ENCODE results near the gene HIBCH. TPM values are rescaled to one million over a fixed set of nuclear protein-coding genes. Genes with fewer than 3 reads are reported as not detected.

Gene HIBCH
- polyA plus RNA-seq, 1 of the 3 experiments (the other 2 are of a cell fraction): 8.4 TPM

GRCh38 chr2:190325588-190325987 is 6.0 kb upstream of the HIBCH start:
- no peak overlapping the region for H3K4me3 ChIP-seq (ENCODE audit: low read depth in 2 of 2, low read length in 1 of 2)
- no peaks in the 10 kb centered on the region for H4K20me1 ChIP-seq (ENCODE audit: insufficient read depth)
- ChIA-PET POLR2A (no interaction called here), CTCF (no interaction called here)
- no peaks in the 10 kb centered on the region for H3K79me2 ChIP-seq (ENCODE audit: insufficient read depth)
- no peaks in the 10 kb centered on the region for H3K9me2 ChIP-seq
- no peak overlapping the region for H3K9ac ChIP-seq
- no peak for TF ChIP-seq FOSL2 (IDR thresholded peaks at IDR 0.05; ENCODE audit: borderline replicate concordance, low read depth)
- TF ChIP-seq ELF1 (IDR thresholded peaks at IDR 0.05): no peak
- TF ChIP-seq RXRA (IDR thresholded peaks at IDR 0.05; ENCODE audit: borderline replicate concordance, low read depth): no peak
- no peak for TF ChIP-seq EP300 (IDR thresholded peaks at IDR 0.05; ENCODE audit: borderline replicate concordance in 1 of 2, low read depth in 1 of 2, low read length in 1 of 2)
- no peak for TF ChIP-seq FOXJ3 (CRISPR knock-in tag; IDR thresholded peaks at IDR 0.05)
- no peak for TF ChIP-seq JUND (IDR thresholded peaks at IDR 0.05)
- TF ChIP-seq GABPA (IDR thresholded peaks at IDR 0.05; ENCODE audit: low read depth): no peak
- TF ChIP-seq, protein P1, sequence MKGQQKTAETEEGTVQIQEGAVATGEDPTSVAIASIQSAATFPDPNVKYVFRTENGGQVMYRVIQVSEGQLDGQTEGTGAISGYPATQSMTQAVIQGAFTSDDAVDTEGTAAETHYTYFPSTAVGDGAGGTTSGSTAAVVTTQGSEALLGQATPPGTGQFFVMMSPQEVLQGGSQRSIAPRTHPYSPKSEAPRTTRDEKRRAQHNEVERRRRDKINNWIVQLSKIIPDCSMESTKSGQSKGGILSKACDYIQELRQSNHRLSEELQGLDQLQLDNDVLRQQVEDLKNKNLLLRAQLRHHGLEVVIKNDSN (IDR thresholded peaks at IDR 0.05; ENCODE audit: borderline replicate concordance, low read depth): no peak
- TF ChIP-seq CHD2 (IDR thresholded peaks at IDR 0.05; ENCODE audit: low read length, partially characterized antibody): no peak
- no peak for TF ChIP-seq IRF3 (IDR thresholded peaks at IDR 0.05; ENCODE audit: low read depth, low read length)
- H3F3A ChIP-seq (replicated peaks; ENCODE audit: insufficient read depth): peaks cover under 1% of the 10 kb centered on the region
- H3K27me3 ChIP-seq (ENCODE audit: insufficient read depth): no peaks in the 10 kb centered on the region
- no peak for DNase-seq
- H3K27ac ChIP-seq (ENCODE audit: low read depth in 2 of 2, low read length in 1 of 2): no peak overlapping the region
- no peak overlapping the region for H2AFZ ChIP-seq (ENCODE audit: low read depth)
- no peaks in the 10 kb centered on the region for H3K36me3 ChIP-seq (replicated peaks in 1 of 2; ENCODE audit: control insufficient read depth in 1 of 2, insufficient read depth in 2 of 2, low read length in 1 of 2)
- H3K4me1 ChIP-seq (ENCODE audit: control insufficient read depth in 1 of 2, insufficient read depth in 2 of 2, low read depth in 1 of 2, low read length in 1 of 2): no peaks in the 10 kb centered on the region
- no peak overlapping the region for H3K4me2 ChIP-seq
- WGBS (ENCODE audit: low lambda C conversion rate): 37% methylated on average over 2 of the region's 2 CpGs
- no peaks in the 10 kb centered on the region for H3K9me3 ChIP-seq

GRCh38 chr2:190323406-190323805 is 3.8 kb upstream of the HIBCH start:
- Histone ChIP-seq H3K4me2 (no peak overlapping the region), H2AFZ (ENCODE audit: low read depth) (no peak overlapping the region)
- CTCF ChIA-PET: no interaction called here

More at GRCh38 chr2:190323406-190323805, 3.8 kb upstream of the HIBCH start:
- Histone ChIP-seq H3K27me3 (ENCODE audit: insufficient read depth) (no peaks in the 10 kb centered on the region), H3K4me1 (ENCODE audit: control insufficient read depth in 1 of 2, insufficient read depth in 2 of 2, low read depth in 1 of 2, low read length in 1 of 2) (peaks cover 0 to 4% of the 10 kb centered on the region in 2 experiments; a peak in 2 of 4 replicates), H3K9ac (no peak overlapping the region), H3K36me3 (replicated peaks in 1 of 2; ENCODE audit: control insufficient read depth in 1 of 2, insufficient read depth in 2 of 2, low read length in 1 of 2) (no peaks in the 10 kb centered on the region), H3K27ac (ENCODE audit: low read depth in 2 of 2, low read length in 1 of 2) (no peak overlapping the region), H3K4me3 (ENCODE audit: low read depth in 2 of 2, low read length in 1 of 2) (no peak overlapping the region), H3K9me2 (no peaks in the 10 kb centered on the region), H4K20me1 (ENCODE audit: insufficient read depth) (no peaks in the 10 kb centered on the region), H3K79me2 (ENCODE audit: insufficient read depth) (peaks cover 9% of the 10 kb centered on the region; the same call in 1 of the 2 replicates), H3F3A (replicated peaks; ENCODE audit: insufficient read depth) (peaks cover 8% of the 10 kb centered on the region), H3K9me3 (no peaks in the 10 kb centered on the region)
- DNase-seq: no peak
- no peak for TF ChIP-seq FOSL2 (IDR thresholded peaks at IDR 0.05; ENCODE audit: borderline replicate concordance, low read depth)
- TF ChIP-seq MXI1 (IDR thresholded peaks at IDR 0.05; ENCODE audit: low read depth, low read length): no peak
- no peak for TF ChIP-seq PBX3 (IDR thresholded peaks at IDR 0.05)
- TF ChIP-seq RXRA (IDR thresholded peaks at IDR 0.05; ENCODE audit: borderline replicate concordance, low read depth): no peak
- no peak for TF ChIP-seq TCF12 (IDR thresholded peaks at IDR 0.05)
- TF ChIP-seq, protein P1 (IDR thresholded peaks at IDR 0.05; ENCODE audit: borderline replicate concordance, low read depth): no peak
- no peak for TF ChIP-seq RAD21 (IDR thresholded peaks at IDR 0.05; ENCODE audit: low read length)
- no peak for TF ChIP-seq GABPA (IDR thresholded peaks at IDR 0.05; ENCODE audit: low read depth)
- TF ChIP-seq CHD2 (IDR thresholded peaks at IDR 0.05; ENCODE audit: low read length, partially characterized antibody): no peak
- TF ChIP-seq POLR2AphosphoS5 (IDR thresholded peaks at IDR 0.05; ENCODE audit: low read depth, low read length): no peak
- no peak for TF ChIP-seq RCOR1 (IDR thresholded peaks at IDR 0.05; ENCODE audit: low read length)
- TF ChIP-seq EZH2phosphoT487 (IDR thresholded peaks at IDR 0.05; ENCODE audit: borderline replicate concordance, low read depth): no peak
- POLR2A ChIA-PET: no interaction called here

Data from SK-N-SH (cell line).